HG02623 (cell line): ENCODE data around the gene PKD2L2.
"Not testable (repeated sequence)": the region's sequence is repeated elsewhere in the genome, so short reads cannot be mapped to it uniquely, and the experiment has no call there.

Experiments used
- ATAC-seq: cut with Tn5 transposase; IDR thresholded peaks from one replicate; pipeline ENCODE4 v1.9.1; 2021; ENCODE audit warnings: moderate library complexity; ENCODE audit not compliant: unreplicated experiment

Gene PKD2L2

GRCh38 chr5:137888863-137889759 is at the start of gene PKD2L2:
PKD2L2 (plus strand) TSS chr5:137889457; CDS start chr5:137889492, 35 bp downstream.
- peak; percentile 89 for ATAC-seq

GRCh38 chr5:137842296-137842695 is 47.0 kb upstream of the PKD2L2 start:
- no peak for ATAC-seq

- ATAC-seq = no peak
These were observed 45.5 kb upstream of the PKD2L2 start for GRCh38 chr5:137843676-137844299.

GRCh38 chr5:137845472-137845871 is 43.8 kb upstream of the PKD2L2 start:
- ATAC-seq = no peak

- ATAC-seq = no peak
These were observed 41.6 kb upstream of the PKD2L2 start for GRCh38 chr5:137847687-137848086.

GRCh38 chr5:137853165-137853564 is 36.1 kb upstream of the PKD2L2 start:
- ATAC-seq = not testable (repeated sequence)

- no peak for ATAC-seq
These were observed 33.1 kb upstream of the PKD2L2 start for GRCh38 chr5:137856201-137856600.

GRCh38 chr5:137856916-137857862 is 32.1 kb upstream of the PKD2L2 start:
- no peak for ATAC-seq

- peak; percentile 86 for ATAC-seq
These were observed 30.9 kb upstream of the PKD2L2 start for GRCh38 chr5:137858223-137858916.

GRCh38 chr5:137858954-137859353 is 30.3 kb upstream of the PKD2L2 start:
- ATAC-seq = no peak

- no peak for ATAC-seq
These were observed 27.0 kb upstream of the PKD2L2 start for GRCh38 chr5:137862251-137862650.

GRCh38 chr5:137863653-137864052 is 25.6 kb upstream of the PKD2L2 start:
- not testable (repeated sequence) for ATAC-seq

GRCh38 chr5:137866541-137867388 is 22.5 kb upstream of the PKD2L2 start:
- no peak for ATAC-seq

GRCh38 chr5:137867664-137868063 is 21.6 kb upstream of the PKD2L2 start, which contains the start of gene MYOT:
MYOT (plus strand) TSS chr5:137867860; CDS start chr5:137870652, 2,792 bp downstream.
- ATAC-seq = no peak

GRCh38 chr5:137870647-137871339 is 18.5 kb upstream of the PKD2L2 start:
- ATAC-seq = no peak

GRCh38 chr5:137871571-137871970 is 17.7 kb upstream of the PKD2L2 start:
- ATAC-seq = no peak

GRCh38 chr5:137872466-137872865 is 16.8 kb upstream of the PKD2L2 start:
- ATAC-seq = no peak

- no peak for ATAC-seq
These were observed 13.2 kb upstream of the PKD2L2 start for GRCh38 chr5:137876101-137876500.

- no peak for ATAC-seq
These were observed 8.9 kb upstream of the PKD2L2 start for GRCh38 chr5:137880313-137880712.
